CD4-positive, alpha-beta T cell treated with Interferon alpha-2 for 1 hour (primary cell): Measurements from ENCODE around the gene SDR42E2.
"Not testable (repeated sequence)": the region's sequence is repeated elsewhere in the genome, so short reads cannot be mapped to it uniquely, and the experiment has no call there.

Experiments
- DNase-seq, 2 donors: peaks; one replicate each; pipeline ENCODE4 v3.0.0-alpha.2; 2020 to 2022

Gene SDR42E2

DNA sequence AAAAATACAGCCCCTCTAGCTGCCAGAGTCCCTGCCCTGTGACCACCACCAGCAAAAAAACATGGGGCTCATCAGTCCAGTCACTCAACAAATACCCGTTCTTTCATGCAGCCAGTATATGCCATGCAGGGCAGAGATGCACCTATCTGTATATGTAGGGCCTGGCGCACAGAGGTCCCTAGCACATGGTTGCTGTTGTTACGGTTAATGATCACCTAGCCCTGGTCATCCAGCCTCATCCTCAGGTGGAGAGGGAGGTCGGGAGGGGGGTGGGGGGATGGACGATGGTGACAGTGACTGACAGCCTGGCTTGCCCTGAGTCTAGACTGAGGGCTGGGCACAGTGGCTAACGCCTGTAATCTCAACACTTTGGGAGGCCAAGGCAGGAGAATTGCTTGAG lies 1.5 kb downstream of the SDR42E2 start:
- no peak for DNase-seq

DNA sequence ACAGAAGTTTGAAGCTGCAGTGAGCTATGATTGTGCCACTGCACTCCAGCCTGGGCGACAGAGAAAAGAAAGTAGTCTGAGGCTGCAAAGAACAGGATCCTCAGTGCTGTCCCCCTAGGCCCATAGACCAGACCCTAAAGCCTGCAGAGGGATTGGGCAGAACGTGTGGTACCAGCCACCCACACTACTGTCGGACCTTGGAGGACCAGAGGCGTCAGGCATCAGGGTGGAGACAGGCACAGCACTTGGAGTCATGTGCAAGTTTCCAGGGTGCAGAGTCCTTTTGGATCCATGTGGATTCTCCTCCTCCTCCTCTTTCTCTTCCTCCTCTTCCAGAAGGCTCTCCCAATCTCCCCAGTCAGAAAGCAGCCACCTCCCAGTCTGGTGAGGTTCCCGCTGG lies 2.2 kb downstream of the SDR42E2 start:
- DNase-seq = no peak

DNA sequence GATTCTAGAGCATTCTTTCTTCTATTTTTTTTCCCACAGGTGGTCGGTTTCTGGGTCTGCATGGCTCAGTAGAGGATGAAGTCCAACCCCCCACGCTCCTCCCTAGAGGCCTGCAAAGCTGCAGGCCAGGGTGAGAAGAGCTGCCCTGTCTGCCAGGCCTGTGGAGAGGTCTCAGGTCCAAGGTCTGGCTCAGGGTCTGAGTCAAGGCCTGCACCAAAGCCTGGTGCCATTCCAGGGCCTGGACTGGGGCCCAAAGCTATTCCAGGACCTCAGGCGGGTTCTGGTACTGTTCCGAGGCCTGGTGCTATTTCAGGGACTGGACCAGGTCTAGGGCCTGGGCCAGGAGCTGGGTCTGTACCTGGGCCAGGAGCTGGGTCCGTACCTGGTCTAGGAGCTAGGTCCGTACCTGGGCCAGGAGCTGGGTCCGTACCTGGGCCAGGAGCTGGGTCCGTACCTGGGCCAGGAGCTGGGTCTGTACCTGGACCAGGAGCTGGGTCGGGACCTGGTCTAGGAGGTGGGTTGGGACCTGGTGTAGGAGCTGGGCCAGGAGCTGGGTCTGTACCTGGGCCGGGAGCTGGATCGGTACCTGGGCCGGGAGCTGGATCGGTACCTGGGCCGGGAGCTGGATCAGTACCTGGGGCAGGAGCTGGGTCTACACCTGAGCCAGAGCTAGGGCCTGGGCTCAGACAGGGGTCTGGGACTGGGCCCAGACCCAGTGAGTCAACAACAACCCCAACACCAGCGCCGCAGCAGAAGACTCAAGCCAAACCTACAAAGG lies 3.4 kb downstream of the SDR42E2 start:
- DNase-seq = no peak

DNA sequence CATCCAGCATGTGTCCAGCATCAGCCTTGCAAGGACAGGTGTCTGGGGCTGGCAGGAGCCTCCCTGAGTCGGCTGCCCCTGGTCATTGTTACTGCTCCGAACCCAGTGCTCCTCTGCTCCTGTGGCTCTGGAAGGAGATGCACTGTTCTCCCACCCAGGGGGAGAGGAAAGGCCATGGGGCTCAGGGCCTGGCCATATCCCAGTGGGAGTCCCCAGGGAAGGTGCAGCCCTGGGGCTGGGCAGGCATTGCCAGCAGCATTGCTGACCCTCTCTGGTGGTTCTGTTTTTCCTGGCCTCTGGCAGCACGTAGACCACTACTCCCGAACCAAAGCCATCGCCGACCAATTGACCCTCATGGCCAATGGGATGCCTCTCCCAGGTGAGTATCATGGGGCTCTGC lies 9.6 kb downstream of the SDR42E2 start:
- no peak for DNase-seq

DNA sequence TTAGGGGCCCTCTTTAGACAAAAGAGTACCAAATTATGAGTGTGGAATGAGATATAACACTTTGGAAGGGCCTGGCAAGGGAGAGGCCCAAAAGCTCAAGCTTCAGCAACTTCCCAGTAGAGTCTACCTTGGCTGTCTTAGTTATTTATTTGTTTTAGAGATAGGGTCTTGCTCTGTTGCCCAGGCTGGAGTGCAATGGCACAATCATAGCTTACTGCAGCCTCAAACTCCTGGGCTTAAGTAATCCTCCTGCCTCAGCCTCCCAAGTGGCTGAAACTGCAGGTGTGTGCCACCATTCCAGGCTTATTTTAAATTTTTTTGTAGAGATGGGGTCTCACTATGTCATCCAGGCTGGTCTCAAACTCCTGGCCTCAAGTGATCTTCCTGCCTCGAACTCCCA lies 10.3 kb downstream of the SDR42E2 start:
- not testable (repeated sequence) for DNase-seq

DNA sequence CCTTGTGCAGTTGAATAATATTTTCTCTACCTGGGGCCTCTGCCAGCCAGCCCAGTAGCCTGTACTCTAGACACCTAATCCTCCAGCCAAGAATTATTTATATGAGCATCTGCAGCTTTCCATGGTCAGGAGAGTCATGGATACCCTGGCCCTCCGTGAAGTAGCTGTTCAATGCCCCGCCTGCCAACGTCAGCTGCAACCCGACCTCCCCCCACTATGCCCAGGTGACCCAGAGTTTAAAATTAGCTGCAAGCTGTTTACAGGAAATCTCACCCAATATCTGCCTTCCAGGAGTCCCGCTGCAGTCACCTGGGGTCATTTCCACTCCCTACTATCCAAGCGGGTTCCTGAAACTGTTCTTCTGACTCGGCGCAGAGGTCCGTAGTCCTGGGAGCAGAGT lies 12.3 kb downstream of the SDR42E2 start:
- no peak for DNase-seq

DNA sequence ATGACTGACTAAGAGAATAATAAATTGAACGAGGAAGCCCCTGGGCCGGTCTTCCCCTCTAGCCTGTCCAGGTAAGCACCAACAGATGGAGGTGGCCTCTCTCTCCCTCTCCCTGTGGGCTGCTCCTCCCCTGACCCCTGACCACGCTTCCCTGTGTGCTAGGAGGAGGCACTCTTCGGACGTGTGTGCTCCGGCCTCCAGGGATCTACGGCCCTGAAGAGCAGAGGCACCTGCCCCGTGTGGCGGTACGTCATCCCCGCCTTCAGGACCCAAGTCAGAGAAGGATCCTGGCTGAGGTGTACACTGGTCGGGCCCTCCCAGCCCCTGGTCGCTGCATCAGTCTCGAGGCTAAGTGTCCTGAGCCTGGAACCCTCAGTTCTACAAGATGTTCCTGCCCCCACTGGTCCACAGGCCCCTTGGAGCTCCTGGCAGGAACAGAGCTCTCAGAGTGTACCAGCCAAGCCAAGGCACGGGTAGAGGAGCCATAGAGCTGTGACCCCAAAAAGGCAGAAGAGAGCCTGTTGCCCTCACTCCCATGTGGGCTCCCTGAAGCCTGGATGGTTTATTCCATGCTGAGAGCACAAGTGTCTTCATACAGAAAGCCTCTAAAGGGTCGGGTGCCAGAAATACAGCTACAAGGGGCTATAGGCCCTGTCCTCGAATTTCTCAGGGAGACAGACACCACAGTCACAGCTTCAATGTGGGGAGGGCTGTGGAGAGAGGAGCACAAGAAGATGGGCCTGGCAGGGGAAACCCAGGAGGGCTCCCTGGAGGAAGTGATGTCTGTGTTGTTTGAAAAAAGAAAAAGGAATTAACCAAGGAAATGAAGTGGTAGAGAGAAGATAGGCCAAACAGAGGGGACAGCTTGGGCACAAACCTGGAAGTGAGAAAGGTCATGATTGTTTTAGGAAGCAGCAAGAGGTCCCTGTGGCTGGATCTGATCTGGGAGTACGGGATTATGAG lies 15.9 kb downstream of the SDR42E2 start:
- no peak for DNase-seq

DNA sequence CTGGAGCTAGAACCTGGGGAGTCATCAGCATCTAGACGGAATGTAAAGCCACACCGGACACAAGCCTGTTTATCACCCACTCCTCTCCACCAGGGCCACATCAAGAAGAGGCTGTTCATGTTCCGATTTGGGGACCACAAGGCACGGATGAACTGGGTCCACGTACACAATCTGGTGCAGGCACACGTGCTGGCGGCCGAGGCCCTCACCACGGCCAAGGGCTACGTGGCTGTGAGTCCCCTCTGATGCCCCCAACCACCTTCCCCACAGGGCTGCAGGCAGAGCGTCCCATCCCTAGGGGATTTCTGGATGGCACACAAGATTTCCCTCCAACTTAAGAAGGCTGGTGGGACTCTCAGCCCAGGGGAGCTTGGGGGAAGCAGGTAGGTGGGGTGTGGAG lies 19.1 kb downstream of the SDR42E2 start:
- DNase-seq = no peak

DNA sequence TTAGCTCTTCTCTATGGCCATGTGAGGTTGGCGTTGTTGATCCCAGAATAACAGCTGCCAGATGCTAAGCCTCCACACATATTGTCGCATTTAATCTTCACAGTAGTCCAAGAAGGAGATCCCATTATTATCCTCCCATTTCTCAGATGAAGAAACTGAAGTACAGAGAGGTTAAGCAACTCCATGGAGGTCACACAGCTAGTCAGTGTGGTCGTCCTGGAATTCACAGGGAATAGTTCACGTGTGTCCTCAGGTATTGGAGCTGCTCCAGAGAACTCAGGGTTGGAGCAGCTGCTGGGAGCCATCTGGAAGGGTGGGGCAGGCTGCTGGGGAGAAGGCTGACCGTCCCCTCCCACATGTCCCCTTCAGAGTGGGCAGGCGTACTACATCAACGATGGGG lies 19.5 kb downstream of the SDR42E2 start:
- no peak for DNase-seq

DNA sequence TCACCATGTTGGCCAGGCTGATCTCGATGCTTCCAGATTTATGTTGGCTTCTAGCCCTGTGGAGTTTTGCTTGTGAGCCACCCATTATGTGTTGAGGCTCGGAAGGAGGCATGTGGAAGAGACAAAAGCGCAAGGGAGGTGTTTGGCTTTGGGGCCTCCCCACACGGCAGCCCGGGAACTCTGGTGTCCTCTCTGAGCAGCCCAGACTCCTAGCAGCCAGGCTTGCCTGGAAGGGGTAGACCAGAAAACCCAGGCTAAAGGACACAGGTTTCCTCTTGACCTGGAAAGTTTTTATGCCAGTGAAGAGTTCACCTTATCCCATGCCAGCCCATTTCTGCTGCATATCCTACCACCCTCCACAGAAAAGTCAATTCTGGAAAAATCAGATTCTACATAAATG lies 21.0 kb downstream of the SDR42E2 start:
- DNase-seq = no peak

DNA sequence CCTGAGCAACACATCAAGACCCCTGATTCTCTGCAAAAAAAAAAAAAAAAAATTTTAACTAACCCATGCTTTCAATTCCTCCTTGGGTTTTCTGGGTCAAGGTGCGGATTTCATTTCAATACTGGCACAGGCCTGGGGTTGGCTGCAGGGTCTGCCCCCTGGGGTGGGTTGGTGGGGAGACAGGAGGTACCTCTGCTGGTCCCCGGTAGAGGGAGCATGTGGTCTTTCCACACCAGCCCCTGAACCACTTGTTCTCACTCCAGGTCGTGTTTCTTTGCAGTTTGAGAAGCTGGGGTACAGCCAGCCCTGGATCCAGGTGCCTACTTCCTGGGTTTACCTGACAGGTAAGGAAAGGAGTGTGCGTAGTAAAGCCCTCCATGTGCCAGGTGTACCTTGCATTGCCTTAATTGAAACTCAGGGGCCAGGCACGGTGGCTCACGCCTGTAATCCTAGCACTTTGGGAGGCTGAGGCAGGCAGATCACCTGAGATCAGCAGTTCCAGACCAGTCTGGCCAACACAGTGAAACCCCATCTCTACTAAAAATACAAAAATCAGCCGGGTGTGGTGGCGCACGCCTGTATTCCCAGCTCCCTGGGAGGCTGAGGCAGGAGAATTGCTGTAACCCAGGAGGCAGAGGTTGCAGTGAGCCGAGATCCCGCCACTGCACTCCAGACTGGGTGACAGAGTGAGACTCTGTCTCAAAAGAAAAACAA lies 21.8 kb downstream of the SDR42E2 start:
- peak; percentile 13 to 21 for DNase-seq

DNA sequence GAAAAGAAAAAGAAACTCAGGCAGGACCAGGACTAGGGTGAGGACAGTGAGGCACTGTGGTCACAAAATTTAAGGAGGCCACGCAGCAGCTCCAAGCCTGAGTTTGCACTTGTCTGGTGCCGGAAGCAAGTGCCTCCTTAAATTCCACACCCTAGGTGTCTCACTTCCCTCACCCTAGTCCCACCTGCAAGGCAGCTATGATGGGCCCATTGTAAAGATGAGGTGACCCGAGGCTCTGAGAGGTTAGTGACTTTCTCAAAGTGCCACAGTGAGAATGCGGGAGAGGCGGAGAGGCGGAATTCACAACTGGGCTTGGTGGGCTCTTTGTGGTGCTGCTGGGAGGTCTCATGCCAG lies 22.3 kb downstream of the SDR42E2 start:
- no peak for DNase-seq

DNA sequence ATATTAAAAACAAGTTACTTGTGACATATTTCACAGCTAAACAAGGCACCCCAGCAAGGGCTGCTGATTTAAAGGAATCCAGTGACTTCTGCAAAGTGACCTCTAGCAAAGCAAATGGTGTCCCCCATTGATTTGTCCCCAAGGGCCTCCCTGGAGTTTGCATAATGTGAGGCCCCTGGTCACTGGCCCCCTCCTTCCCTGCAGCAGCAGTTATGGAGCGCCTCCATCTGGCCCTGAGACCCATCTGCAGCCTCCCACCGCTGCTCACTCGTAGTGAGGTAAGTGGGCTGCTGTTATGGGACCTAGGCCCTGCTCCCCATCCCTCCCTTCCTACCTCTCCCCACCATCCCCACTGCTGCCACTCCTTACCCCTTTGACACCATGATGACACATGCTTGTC lies 24.2 kb downstream of the SDR42E2 start:
- no peak for DNase-seq

DNA sequence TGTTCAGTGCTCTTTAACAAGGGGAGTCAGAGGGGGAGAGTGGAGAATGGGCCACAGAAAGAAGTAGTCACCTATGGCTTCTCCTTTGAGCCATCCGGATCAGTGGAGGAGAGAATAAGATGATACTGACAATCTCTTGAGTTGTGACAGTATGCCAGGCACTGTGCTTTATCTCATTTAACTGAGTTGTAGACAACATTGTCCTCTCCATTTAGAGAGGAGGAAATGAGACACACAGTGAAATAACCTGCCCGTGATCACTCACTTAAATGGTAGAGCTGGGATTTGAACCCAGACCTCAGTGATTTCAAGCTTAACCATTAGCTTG lies 25.9 kb downstream of the SDR42E2 start:
- DNase-seq = no peak

DNA sequence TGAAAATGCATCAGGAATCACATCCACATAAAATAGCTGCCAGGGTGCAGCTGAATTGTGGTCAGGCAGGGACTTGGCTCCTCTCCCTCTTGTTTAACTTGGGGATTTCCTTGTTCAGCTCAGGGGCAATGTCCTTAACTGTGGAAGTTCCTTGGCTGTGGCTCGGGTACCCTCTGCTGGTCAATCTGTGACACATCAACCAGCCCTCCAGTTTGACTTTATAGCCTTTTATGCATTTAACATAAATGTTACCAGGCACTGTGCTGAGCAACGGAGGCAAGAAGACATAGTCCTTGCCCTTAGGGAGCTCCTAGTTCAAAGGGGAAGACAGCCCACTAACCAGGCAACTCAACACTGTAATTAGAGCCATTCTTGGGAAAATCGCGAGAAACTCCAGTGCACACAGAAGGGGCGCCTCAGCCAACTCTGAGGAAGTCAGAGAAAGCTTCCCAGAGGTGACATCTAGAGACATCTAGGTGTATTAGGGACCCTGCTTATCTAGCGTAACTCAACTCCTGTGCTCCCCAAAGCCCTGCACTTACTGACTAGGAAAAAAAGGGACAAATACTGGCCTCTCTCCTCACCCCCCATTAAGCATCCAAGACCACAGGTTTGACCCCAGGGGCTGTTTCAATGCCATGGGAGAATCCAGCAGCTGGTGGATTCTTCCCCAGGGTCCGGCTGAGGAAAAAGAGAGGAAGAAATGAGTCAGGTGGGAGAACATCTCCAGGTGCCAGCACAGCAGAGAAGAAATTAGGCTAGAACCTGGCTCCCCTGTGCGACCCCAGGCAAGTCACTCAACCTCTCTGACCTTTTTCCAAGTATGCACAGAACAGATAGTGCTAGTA lies 26.5 kb downstream of the SDR42E2 start:
- DNase-seq = peak; percentile 79 to 84

DNA sequence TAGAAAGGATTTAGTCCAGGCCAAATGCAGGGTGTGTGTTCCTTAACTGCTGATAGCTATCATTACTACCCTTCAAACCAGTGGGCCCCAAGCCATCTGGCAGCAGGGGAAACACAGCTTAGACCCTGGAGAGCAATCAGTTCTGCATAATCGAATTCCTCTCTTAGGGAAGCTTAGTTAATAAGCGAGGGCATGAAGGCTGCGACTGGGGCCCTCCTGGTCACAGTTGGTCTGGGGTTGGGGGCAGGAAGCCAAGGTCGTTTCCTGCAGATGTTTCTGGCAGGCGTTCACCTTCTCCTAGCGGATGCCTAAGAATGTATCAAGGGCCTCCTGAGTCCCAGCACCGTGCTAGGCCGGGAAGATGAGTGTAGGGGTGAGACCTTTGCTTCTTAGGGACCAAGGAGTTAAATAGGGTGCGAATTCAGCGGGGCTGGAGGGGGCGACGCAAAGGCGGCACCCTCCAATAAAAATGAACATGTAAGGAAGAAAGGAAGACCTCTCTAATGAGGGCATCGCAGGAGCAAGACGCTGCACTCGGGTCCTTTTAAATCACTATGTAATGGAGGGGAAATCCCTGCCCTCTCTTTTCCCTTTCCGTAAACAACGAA lies 27.3 kb downstream of the SDR42E2 start:
- DNase-seq = no peak

DNA sequence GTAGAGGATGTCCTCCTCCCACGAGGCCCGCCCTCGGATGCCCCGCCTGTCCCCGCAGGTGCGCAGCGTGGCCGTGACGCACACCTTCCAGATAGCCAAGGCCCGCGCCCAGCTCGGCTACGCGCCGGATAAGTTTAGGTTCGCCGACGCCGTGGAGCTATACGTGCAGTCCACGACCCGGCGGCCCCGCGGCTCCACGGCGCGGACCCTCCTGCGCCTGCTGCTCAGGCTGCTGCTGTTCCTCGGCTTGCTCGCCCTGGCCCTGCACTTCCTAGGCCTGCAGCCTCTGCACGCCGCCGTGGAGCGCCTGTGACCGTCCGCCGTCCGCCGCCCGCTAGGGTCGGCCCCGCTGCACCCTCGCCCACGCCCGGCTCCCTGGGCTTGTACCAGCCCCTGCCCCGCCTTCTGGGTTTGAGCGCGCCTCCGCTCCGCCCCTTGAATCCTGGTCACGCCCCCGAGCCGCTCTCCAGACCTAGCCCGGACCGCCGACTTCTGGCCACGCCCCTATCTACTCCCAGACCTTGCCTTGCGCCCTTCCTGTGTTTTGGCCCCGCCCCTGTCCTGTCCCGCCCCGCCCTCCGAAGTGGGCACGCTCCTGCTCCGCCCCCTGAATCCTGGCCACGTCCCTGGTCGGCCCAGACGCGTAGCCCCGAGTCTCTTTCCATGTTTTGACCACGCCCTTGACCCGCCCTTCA lies 27.9 kb downstream of the SDR42E2 start:
- peak; percentile 93 to 99 for DNase-seq

DNA sequence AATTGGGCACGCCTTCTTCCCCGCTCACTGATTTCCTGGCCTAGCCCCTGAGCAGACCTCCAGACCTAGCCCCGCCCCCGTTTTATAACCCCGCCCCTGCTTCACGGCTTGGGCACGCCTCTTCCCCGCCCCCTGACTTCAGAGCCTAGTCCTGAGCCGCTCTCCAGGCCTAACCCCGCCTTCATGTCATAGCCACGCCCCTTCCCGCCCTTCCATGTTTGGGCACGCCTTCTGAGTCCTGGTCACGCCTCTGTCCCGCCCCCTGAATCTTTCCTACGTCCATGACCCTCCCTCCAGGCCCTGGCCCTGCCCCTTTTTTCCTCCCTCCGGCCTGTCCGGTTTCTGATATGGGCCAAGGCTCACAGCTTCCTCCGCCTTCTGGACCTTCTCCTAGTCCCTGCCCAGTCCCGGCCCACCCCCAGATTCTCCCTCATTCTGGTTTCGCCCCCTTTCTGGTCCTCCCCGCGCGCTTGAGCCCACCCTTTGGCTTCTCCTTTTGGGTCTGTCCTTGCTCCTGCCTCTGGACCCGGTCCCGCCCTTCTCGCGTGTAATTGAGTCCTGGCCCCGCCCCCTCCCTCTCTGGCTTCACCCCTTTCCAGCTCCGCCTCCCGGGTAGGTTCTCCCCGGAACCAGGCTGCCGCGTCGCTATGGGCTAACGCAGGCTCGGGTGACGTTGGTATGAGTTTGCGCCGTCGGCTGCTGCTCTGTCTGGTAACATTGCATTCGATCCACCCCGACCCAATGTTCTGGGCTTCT lies 28.6 kb downstream of the SDR42E2 start:
- peak; percentile 99 to 100 for DNase-seq

DNA sequence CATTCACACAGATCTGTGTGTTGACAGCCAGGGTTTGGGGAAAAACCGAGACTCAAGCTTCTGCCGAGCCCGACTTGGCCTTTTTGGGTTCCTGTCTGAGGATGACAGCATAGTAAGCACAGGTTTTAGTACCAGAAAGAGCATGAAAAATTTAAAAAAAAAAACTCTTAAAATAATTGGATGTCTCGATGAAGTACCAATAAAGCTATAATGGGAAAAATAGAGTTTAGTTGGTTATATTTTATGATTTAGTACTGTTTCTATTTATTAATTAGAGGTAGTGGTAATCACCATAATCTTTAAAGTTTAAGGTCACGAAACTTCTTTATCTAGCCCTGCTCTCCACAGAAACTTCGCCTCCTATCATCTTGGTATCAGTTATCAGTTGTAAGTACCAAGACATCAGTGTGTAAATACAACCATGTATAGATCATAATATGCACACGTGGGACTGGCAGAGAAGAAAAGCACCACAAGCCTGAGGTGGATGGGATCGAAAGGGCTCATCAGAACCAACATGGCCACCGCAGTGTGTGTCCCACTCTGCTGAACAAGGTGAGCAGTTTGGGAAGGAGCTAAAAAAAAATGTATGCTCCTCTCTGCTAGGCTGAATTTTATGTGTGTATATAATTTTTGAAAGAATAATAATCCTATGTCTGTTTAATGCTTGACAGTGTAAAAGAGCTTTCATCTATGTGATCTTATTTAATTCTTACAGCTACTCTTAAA lies 29.4 kb downstream of the SDR42E2 start:
- DNase-seq = peak; percentile 20 to 63
